Calu3 (cell line): ENCODE results near the gene CNTNAP4. TPM values are rescaled to one million over a fixed set of nuclear protein-coding genes. Genes with fewer than 3 reads are reported as not detected.

Source experiments
- BruUV-seq: library from RNA; stranded (reverse); fragments of 400-500 nt; replicated peaks from 2 replicates; lab custom pipeline; 2021; lab: Mats Ljungman, UMichigan
- CTCF ChIA-PET: fragments of 300-600 bp; sonication (Branson Sonifier 250); formaldehyde crosslinking; loops from one replicate; lab custom pipeline; 2022; ENCODE audit warnings: antibody characterized with exemption; lab: Charles Lee
- DNase-seq: peaks from one replicate; pipeline ENCODE4 v3.0.0; 2022
- H3K27ac Mint-ChIP-seq: one replicate; pipeline ENCODE4 v1.8.0; 2022; ENCODE audit warnings: mixed read lengths; ENCODE audit not compliant: unreplicated experiment
- H3K27me3 Mint-ChIP-seq: one replicate; pipeline ENCODE4 v1.8.0; 2022; ENCODE audit warnings: mixed read lengths; ENCODE audit not compliant: unreplicated experiment
- H3K36me3 Mint-ChIP-seq: one replicate; pipeline ENCODE4 v1.8.0; 2022; ENCODE audit warnings: mild to moderate bottlenecking, moderate library complexity, mixed read lengths; ENCODE audit not compliant: insufficient read depth, unreplicated experiment
- H3K4me1 Mint-ChIP-seq: one replicate; pipeline ENCODE4 v1.8.0; 2022; ENCODE audit warnings: mild to moderate bottlenecking, low read depth, mixed read lengths; ENCODE audit not compliant: unreplicated experiment
- H3K4me3 Mint-ChIP-seq: one replicate; pipeline ENCODE4 v1.8.0; 2022; ENCODE audit warnings: mild to moderate bottlenecking, low read depth, moderate library complexity, mixed read lengths; ENCODE audit not compliant: unreplicated experiment
- H3K9me3 Mint-ChIP-seq: one replicate; pipeline ENCODE4 v1.8.0; 2022; ENCODE audit warnings: low read depth, mixed read lengths; ENCODE audit not compliant: unreplicated experiment
- intact Hi-C: fragments of 100-400 bp; cut with micrococcal nuclease; formaldehyde crosslinking; loops from one replicate; pipeline ENCODE4 v1.10.0; 2022; ENCODE audit not compliant: unreplicated experiment
- total RNA-seq: library from RNA; stranded (reverse); gene quantifications from 2 replicates; pipeline ENCODE4 v1.2.3, GENCODE V29; 2022
- TF ChIP-seq, protein P1 (sequence below): fragments of 200-600 bp; IDR thresholded peaks from one replicate; pipeline ENCODE4 v1.8.0; 2022; ENCODE audit warnings: antibody characterized with exemption; ENCODE audit not compliant: unreplicated experiment

CNTNAP4 gene
- total RNA-seq, 1 experiment from 2014 or later, result not detected

DNA sequence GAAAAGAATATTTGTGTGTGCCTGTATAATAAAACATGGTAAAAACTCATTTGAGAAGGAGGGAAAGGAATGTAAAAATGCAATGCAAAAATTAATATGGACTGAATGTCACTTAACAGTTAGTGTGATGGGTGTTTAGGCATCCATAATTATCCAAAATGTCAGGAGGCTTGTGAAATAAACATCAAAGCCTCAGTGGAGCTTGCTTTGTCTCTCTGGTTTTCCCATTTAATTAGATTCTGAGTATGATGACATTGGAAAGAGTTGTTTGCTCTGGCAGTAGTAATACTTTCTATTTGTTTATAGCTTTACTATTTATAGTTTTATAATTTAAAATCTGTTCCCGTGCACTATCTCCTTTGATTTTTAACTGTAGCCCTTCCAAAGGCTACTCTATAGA, 51.9 kb downstream of the CNTNAP4 start:
- no peaks in the 10 kb centered on the region for H3K36me3 Mint-ChIP-seq
- no peak for DNase-seq
- TF ChIP-seq, protein P1, sequence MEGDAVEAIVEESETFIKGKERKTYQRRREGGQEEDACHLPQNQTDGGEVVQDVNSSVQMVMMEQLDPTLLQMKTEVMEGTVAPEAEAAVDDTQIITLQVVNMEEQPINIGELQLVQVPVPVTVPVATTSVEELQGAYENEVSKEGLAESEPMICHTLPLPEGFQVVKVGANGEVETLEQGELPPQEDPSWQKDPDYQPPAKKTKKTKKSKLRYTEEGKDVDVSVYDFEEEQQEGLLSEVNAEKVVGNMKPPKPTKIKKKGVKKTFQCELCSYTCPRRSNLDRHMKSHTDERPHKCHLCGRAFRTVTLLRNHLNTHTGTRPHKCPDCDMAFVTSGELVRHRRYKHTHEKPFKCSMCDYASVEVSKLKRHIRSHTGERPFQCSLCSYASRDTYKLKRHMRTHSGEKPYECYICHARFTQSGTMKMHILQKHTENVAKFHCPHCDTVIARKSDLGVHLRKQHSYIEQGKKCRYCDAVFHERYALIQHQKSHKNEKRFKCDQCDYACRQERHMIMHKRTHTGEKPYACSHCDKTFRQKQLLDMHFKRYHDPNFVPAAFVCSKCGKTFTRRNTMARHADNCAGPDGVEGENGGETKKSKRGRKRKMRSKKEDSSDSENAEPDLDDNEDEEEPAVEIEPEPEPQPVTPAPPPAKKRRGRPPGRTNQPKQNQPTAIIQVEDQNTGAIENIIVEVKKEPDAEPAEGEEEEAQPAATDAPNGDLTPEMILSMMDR, result no peak
- H3K4me1 Mint-ChIP-seq, result no peaks in the 10 kb centered on the region
- no TSS peak for BruUV-seq
- intact Hi-C loops, result no loop called here
- H3K9me3 Mint-ChIP-seq, result no peaks in the 10 kb centered on the region
- no peak overlapping the region for H3K27ac Mint-ChIP-seq
- H3K27me3 Mint-ChIP-seq, result no peaks in the 10 kb centered on the region
- CTCF ChIA-PET, result no interaction called here
- H3K4me3 Mint-ChIP-seq, result no peak overlapping the region

DNA sequence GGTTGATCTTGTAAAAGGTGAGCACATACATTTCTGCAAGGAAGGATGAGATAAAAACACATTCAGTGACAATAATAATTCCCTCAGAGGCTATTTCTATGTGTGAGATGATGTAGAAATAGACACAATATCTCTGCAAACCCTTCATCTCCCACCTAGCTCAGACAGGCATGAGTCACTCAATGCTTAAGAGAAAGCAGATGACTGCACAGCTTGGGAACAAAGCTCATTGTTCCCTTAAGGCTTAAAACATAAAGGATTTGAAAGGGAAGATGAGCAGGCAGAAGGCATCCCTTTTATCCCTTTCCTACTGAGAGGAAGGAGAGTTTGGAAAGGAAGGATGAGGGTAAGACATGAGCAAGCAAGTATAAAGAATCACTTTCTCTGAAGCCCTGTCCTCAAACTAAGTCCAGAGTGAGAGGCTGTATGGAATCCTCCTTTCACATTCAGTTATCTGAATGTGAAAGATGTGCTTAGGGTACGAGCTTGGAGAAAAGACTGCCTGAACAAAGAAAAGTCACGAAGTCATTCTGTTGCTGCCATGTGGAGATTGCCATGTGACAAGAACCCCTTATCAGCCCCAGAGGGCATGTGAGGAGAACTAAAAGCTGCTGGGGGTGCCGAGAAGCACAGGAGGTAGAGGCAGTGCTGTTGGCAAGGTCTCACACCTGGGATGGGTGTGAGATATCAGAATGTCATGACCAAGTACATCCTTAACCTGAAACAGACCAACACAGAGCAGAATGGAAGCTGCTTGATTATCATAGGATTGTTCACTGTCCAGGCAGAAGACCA, 58.2 kb downstream of the CNTNAP4 start:
- no peak overlapping the region for H3K4me3 Mint-ChIP-seq
- no peak overlapping the region for H3K27ac Mint-ChIP-seq
- TF ChIP-seq, protein P1, result no peak
- CTCF ChIA-PET, result no interaction called here
- no peaks in the 10 kb centered on the region for H3K9me3 Mint-ChIP-seq
- H3K27me3 Mint-ChIP-seq, result peaks cover 30% of the 10 kb centered on the region
- H3K4me1 Mint-ChIP-seq, result no peaks in the 10 kb centered on the region
- no TSS peak for BruUV-seq
- no peaks in the 10 kb centered on the region for H3K36me3 Mint-ChIP-seq
- intact Hi-C loops, result no loop called here
- no peak for DNase-seq

DNA sequence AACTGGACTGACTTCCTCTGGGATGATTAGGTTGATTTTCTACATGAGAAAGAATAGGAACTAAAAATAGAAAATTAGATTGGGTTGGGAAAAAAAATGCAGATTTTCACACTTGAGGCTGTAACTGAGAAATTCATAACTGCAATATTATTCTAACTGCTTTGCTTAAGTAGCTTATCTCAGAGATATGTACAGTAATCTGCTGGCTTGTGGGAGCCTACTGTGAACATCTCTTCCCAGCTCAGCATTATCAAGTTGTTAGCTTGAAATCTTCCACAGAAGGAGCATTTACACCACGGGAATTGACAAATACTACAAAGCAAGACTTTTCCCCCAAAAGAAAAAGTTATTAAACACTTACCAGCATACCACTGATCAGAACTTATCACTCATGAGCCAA, 58.9 kb downstream of the CNTNAP4 start:
- Mint-ChIP-seq H3K9me3 (no peaks in the 10 kb centered on the region), H3K27me3 (peaks cover 37% of the 10 kb centered on the region), H3K36me3 (no peaks in the 10 kb centered on the region), H3K4me1 (no peaks in the 10 kb centered on the region), H3K27ac (no peak overlapping the region), H3K4me3 (no peak overlapping the region)
- CTCF ChIA-PET, result no interaction called here
- DNase-seq, result no peak
- intact Hi-C loops, result no loop called here
- BruUV-seq, result no TSS peak
- TF ChIP-seq, protein P1, result no peak

DNA sequence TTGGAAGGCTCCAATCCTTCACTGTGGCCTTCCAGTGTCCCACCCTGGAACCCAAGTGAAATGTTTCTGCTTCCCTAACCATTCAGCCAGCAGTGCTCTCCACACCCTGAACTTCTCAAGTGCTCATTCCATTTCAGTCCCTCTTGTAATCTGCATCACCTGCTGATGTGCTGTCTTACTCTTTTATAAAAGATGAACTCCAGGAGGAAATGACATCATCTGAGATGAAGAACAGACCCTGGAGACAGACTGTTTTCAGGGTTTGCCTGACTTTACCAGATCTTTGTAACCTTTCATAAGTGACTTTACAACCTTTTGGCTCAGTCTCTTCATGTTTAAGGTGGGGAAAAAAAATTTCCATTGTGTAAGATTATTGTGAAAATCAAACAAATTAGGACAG, 61.3 kb downstream of the CNTNAP4 start:
- intact Hi-C loops, result no loop called here
- DNase-seq, result no peak
- CTCF ChIA-PET, result no interaction called here
- no peaks in the 10 kb centered on the region for H3K4me1 Mint-ChIP-seq
- H3K4me3 Mint-ChIP-seq, result no peak overlapping the region
- H3K27ac Mint-ChIP-seq, result no peak overlapping the region
- H3K36me3 Mint-ChIP-seq, result no peaks in the 10 kb centered on the region
- TF ChIP-seq, protein P1, result no peak
- peaks cover 37% of the 10 kb centered on the region for H3K27me3 Mint-ChIP-seq
- BruUV-seq, result no TSS peak
- H3K9me3 Mint-ChIP-seq, result no peaks in the 10 kb centered on the region
